HG03045 (cell line): ENCODE measurements around the gene RAP1GAP2.
"Not testable (repeated sequence)": the region's sequence is repeated elsewhere in the genome, so short reads cannot be mapped to it uniquely, and the experiment has no call there.

Experiments
- ATAC-seq: cut with Tn5 transposase; IDR thresholded peaks from one replicate; pipeline ENCODE4 v1.9.1; 2021; ENCODE audit warnings: mild to moderate bottlenecking, moderate library complexity; ENCODE audit not compliant: unreplicated experiment

The RAP1GAP2 gene

GRCh38 chr17:2991396-2992180 is 195.3 kb downstream of the RAP1GAP2 start:
- not testable (repeated sequence) for ATAC-seq

GRCh38 chr17:2994441-2994840 is 198.2 kb downstream of the RAP1GAP2 start:
- ATAC-seq = no peak

GRCh38 chr17:2995377-2995776 is 199.1 kb downstream of the RAP1GAP2 start:
- no peak for ATAC-seq

GRCh38 chr17:2995886-2996809 is 199.9 kb downstream of the RAP1GAP2 start:
- no peak for ATAC-seq

- ATAC-seq = no peak
Measured at GRCh38 chr17:2996810-2997670, 200.8 kb downstream of the RAP1GAP2 start.

- ATAC-seq = not testable (repeated sequence)
Measured at GRCh38 chr17:2998469-2998901, 202.2 kb downstream of the RAP1GAP2 start.

GRCh38 chr17:3002538-3003295 is 206.5 kb downstream of the RAP1GAP2 start:
- peak; percentile 55 for ATAC-seq

- no peak for ATAC-seq
Measured at GRCh38 chr17:3003296-3004149, 207.3 kb downstream of the RAP1GAP2 start.

- no peak for ATAC-seq
Measured at GRCh38 chr17:3004150-3004801, 208.0 kb downstream of the RAP1GAP2 start.

GRCh38 chr17:3004925-3005324 is 208.7 kb downstream of the RAP1GAP2 start:
- no peak for ATAC-seq

- ATAC-seq = no peak
Measured at GRCh38 chr17:3005696-3006095, 209.5 kb downstream of the RAP1GAP2 start.

GRCh38 chr17:3006801-3007200 is 210.6 kb downstream of the RAP1GAP2 start:
- no peak for ATAC-seq

- ATAC-seq = no peak
Measured at GRCh38 chr17:3007651-3008121, 211.4 kb downstream of the RAP1GAP2 start.

GRCh38 chr17:3008336-3009288 is 212.4 kb downstream of the RAP1GAP2 start:
- no peak for ATAC-seq

- ATAC-seq = no peak
Measured at GRCh38 chr17:3009411-3009920, 213.2 kb downstream of the RAP1GAP2 start.

- no peak for ATAC-seq
Measured at GRCh38 chr17:3011891-3012290, 215.7 kb downstream of the RAP1GAP2 start.

GRCh38 chr17:3012926-3013581 is 216.8 kb downstream of the RAP1GAP2 start:
- no peak for ATAC-seq
